Activated T-cell treated with anti-CD3 and anti-CD28 coated beads, Interleukin-2, amount 50 U/mL, for 4 hours (primary cell): ENCODE measurements around the gene HSPBAP1. TPM values are rescaled to one million over a fixed set of nuclear protein-coding genes. Genes with fewer than 3 reads are reported as not detected.

Experiments
- ATAC-seq, 2 donors: fragments of 200-7000 bp; cut with Tn5 transposase; one replicate each; pipeline ENCODE4 v1.10.0; 2021
- DNase-seq: peaks from one replicate; pipeline ENCODE4 v3.0.0-alpha.2; 2020
- H3K27me3 Mint-ChIP-seq: one replicate; pipeline ENCODE4 v1.8.0; 2021; ENCODE audit warnings: low read depth, mixed read lengths
- H3K36me3 Mint-ChIP-seq: one replicate; pipeline ENCODE4 v1.8.0; 2022; ENCODE audit warnings: mixed read lengths; ENCODE audit not compliant: insufficient read depth
- H3K4me1 Mint-ChIP-seq: one replicate; pipeline ENCODE4 v1.8.0; 2021; ENCODE audit warnings: low read depth, mixed read lengths
- H3K4me3 Mint-ChIP-seq: one replicate; pipeline ENCODE4 v1.8.0; 2021; ENCODE audit warnings: mild to moderate bottlenecking, moderate library complexity, mixed read lengths
- H3K9me3 Mint-ChIP-seq: one replicate; pipeline ENCODE4 v1.8.0; 2021; ENCODE audit warnings: mixed read lengths
- total RNA-seq, 3 donors: library from RNA; stranded (reverse); gene quantifications; one replicate each; pipeline ENCODE4 v1.2.1, GENCODE V29; 2021

The HSPBAP1 gene
- total RNA-seq, 3 donors from 2014 or later = 7.6 to 8.8 (median 7.7) TPM

GRCh38 chr3:122795674-122796195, 2.1 kb upstream of the HSPBAP1 start:
- DNase-seq = no peak
- Mint-ChIP-seq H3K4me3 (peak overlapping the region; percentile 79), H3K36me3 (no peaks in the 10 kb centered on the region), H3K27me3 (no peaks in the 10 kb centered on the region), H3K9me3 (no peaks in the 10 kb centered on the region), H3K4me1 (peaks cover 34% of the 10 kb centered on the region)
- ATAC-seq = no peak

GRCh38 chr3:122794779-122795673, 1.4 kb upstream of the HSPBAP1 start, which contains the start of gene SLC49A4:
Gene SLC49A4, plus strand, starts transcription at chr3:122795069. Its CDS starts 124 bp downstream, at chr3:122795193.
- Mint-ChIP-seq H3K27me3 (no peaks in the 10 kb centered on the region), H3K36me3 (no peaks in the 10 kb centered on the region), H3K4me1 (peaks cover 34% of the 10 kb centered on the region), H3K9me3 (no peaks in the 10 kb centered on the region), H3K4me3 (peak within 1 kb of the TSS; percentile 86)
- DNase-seq = peak; percentile 51
- ATAC-seq = peak; percentile 68 to 71

DNA sequence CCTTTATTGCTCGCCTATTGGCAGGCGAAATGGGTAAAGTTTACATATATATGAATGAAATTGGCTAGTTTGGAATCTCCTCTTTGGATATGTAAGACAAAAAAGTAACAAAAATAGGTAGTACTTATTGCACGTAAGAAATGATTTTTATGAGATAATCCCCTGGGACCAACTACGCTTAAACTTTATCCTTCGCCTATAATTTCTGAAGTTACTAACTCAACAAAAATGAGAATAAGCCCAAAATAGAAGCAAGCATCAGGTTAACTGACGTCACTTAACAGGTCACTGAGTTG, 800 bp upstream of the HSPBAP1 start:
- no peaks in the 10 kb centered on the region for H3K9me3 Mint-ChIP-seq
- no peaks in the 10 kb centered on the region for H3K27me3 Mint-ChIP-seq
- ATAC-seq (no peak), DNase-seq (no peak)
- H3K4me1 Mint-ChIP-seq = peaks cover 34% of the 10 kb centered on the region
- H3K4me3 Mint-ChIP-seq = peak overlapping the region; percentile 86
- H3K36me3 Mint-ChIP-seq = no peaks in the 10 kb centered on the region

- H3K36me3 Mint-ChIP-seq = peaks cover 3% of the 10 kb centered on the region
- no peaks in the 10 kb centered on the region for H3K9me3 Mint-ChIP-seq
Observed at GRCh38 chr3:122789585-122790273, 3.9 kb downstream of the HSPBAP1 start.

DNA sequence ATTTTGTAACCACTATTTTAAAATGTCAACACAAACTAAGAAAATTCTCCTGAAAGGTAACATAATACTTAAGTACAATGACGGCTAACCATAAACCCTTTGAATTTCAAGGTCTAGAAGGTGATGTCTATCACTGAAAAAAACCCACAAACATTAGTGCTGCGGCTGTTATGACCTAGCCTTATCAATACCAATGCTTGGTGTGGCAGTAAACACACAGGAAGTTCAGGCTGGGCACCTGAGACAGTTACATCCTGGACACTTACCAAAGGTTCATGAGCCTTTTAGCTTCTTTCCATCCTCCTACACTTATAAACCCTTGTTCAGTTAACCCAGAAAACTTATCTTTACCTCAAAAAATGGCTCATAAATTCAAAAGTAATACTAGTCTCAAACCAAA, 5.8 kb downstream of the HSPBAP1 start:
- Mint-ChIP-seq H3K4me3 (no peak overlapping the region), H3K27me3 (no peaks in the 10 kb centered on the region), H3K4me1 (peaks cover 22% of the 10 kb centered on the region)

More at GRCh38 chr3:122789585-122790273, 3.9 kb downstream of the HSPBAP1 start:
- no peak overlapping the region for H3K4me3 Mint-ChIP-seq
- DNase-seq = no peak
- ATAC-seq = no peak
- H3K27me3 Mint-ChIP-seq = no peaks in the 10 kb centered on the region
- peaks cover 36% of the 10 kb centered on the region for H3K4me1 Mint-ChIP-seq

GRCh38 chr3:122786066-122786465, 7.6 kb downstream of the HSPBAP1 start:
- no peaks in the 10 kb centered on the region for H3K27me3 Mint-ChIP-seq
- H3K4me1 Mint-ChIP-seq = peaks cover 21% of the 10 kb centered on the region
- peaks cover 14% of the 10 kb centered on the region for H3K36me3 Mint-ChIP-seq
- ATAC-seq = peak; percentile 59 to 67
- H3K4me3 Mint-ChIP-seq = no peak overlapping the region
- no peaks in the 10 kb centered on the region for H3K9me3 Mint-ChIP-seq
- no peak for DNase-seq

More for the DNA sequence above, 5.8 kb downstream of the HSPBAP1 start:
- peaks cover 9% of the 10 kb centered on the region for H3K36me3 Mint-ChIP-seq
- DNase-seq (no peak), ATAC-seq (no peak)
- no peaks in the 10 kb centered on the region for H3K9me3 Mint-ChIP-seq

DNA sequence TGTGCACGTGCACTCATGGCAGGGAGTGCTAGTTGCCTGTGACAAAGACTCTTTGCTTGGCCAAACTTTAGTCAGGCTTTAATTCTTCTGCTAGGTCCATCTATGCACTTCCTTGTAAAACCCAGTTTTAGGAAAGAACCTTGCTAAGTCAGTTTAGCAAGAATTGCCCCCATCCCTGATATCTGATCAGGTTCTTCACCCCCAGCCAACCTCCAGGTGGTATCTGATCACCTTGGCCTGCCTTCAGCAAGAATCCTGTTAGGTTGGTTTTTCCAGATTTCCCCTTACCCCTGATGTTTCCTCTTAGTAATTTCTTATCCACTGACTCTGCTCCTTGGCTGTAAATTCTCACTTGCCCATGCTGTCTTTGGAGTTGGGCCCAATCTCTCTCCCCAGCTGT, 8.4 kb downstream of the HSPBAP1 start:
- DNase-seq (no peak), ATAC-seq (no peak)
- Mint-ChIP-seq H3K4me3 (no peak overlapping the region), H3K27me3 (no peaks in the 10 kb centered on the region), H3K4me1 (peaks cover 21% of the 10 kb centered on the region), H3K9me3 (no peaks in the 10 kb centered on the region), H3K36me3 (peaks cover 14% of the 10 kb centered on the region)

- Mint-ChIP-seq H3K36me3 (peaks cover 14% of the 10 kb centered on the region), H3K4me1 (peaks cover 21% of the 10 kb centered on the region), H3K4me3 (no peak overlapping the region), H3K9me3 (no peaks in the 10 kb centered on the region), H3K27me3 (no peaks in the 10 kb centered on the region)
- no peak for DNase-seq
- no peak for ATAC-seq
Observed at GRCh38 chr3:122784436-122784835, 9.2 kb downstream of the HSPBAP1 start.

DNA sequence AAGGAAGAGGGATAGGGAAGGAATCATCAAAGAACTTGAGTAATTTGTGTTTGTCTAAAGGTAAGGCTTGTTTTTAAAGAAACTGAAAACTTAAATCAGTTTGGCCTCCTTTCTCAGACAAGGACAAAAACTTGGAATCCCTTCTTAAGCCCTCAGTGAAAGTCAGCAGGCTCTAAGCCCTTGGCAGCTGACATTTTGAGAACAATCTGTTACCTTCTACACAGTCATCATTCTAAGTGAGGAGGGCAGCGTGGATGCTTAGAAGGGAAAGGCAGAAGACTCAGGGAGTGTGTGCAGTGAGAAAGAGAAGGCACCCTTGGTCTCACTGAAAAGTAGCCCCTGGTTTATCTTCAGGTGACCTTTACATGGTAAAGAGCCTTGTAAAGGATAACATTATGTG, 10.8 kb downstream of the HSPBAP1 start:
- DNase-seq (no peak), ATAC-seq (no peak)
- Mint-ChIP-seq H3K27me3 (no peaks in the 10 kb centered on the region), H3K9me3 (no peaks in the 10 kb centered on the region), H3K4me3 (no peak overlapping the region), H3K36me3 (peaks cover 14% of the 10 kb centered on the region), H3K4me1 (peaks cover 9% of the 10 kb centered on the region)

DNA sequence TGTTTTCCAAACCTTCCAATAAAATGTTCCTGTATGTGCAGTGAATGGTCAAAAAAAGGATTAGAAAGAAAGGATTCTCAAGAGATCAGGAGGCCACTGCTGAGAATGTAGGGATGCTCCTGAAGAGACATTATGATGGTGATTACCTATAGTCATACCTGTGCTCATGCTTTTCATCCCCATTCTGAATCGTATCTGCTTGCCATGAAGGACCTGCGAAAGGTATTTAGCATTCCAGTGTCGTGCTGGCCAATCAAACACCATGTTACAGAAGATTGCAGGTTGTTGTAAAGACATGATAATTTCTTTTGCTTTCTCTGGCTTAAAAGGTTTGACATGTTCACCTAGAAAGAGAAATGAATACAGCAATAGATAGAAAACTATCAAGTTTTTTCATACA, 16.1 kb downstream of the HSPBAP1 start:
- H3K9me3 Mint-ChIP-seq = no peaks in the 10 kb centered on the region
- no peaks in the 10 kb centered on the region for H3K4me1 Mint-ChIP-seq
- no peaks in the 10 kb centered on the region for H3K27me3 Mint-ChIP-seq
- peaks cover 19% of the 10 kb centered on the region for H3K36me3 Mint-ChIP-seq
- no peak overlapping the region for H3K4me3 Mint-ChIP-seq
- DNase-seq = no peak
- ATAC-seq = no peak

DNA sequence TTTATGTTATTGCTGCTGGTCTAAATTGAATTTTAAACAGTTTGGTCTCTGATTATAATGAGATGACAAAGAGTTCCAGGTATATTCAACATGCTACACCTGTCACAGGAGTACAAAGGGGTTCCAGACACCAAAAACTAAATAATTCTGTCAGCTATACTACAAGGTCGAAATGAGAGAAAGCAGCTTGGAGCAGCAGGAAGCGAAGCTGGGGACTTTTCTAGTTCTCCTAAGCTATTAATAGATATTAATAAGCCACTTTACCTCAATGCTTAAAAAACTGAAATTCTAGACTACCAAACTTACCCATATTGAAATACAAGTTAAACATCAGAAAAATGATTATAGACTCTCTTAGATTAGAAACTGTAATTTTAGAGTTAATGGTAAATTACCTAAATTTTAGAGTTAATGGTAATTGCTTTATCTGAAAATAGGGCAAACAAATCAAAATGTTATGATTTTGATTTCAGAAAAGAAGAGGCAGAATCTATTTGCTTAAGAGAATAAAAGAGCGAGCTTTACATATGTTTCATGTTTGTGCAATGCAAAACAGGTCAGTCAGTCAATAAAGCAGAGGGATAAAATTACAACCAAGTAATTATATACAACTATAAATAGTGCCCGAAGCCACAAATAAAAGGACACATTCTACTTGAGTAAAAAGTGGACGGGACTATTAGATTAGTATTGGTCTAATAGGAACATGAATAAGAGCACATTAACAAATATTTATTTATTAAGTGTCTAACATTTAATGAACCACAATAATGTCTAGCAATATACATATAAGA, 16.8 kb downstream of the HSPBAP1 start:
- no peak overlapping the region for H3K4me3 Mint-ChIP-seq
- no peak for ATAC-seq
- H3K36me3 Mint-ChIP-seq = peaks cover 19% of the 10 kb centered on the region
- DNase-seq = no peak
- no peaks in the 10 kb centered on the region for H3K9me3 Mint-ChIP-seq
- H3K27me3 Mint-ChIP-seq = no peaks in the 10 kb centered on the region
- H3K4me1 Mint-ChIP-seq = no peaks in the 10 kb centered on the region

DNA sequence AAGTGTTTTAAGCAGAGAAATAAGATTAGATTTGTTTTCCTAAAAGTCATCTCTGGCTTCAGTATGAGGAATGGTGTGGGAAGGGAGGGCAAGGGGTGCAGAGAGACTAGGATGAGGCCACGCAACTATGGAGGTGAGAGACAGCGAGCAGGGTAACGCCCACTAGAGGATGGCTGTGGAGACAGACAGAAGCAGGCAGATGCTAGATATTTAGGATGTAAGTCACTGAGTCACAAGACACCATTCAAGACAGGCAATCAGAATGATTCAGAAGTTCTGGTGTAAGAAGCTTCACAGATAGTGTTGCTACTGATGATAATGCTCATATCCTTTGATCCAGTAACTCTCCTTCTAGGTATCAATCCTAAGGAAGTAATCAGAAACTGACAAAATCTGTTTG, 19.1 kb downstream of the HSPBAP1 start:
- ATAC-seq (no peak), DNase-seq (no peak)
- H3K4me1 Mint-ChIP-seq = no peaks in the 10 kb centered on the region
- no peaks in the 10 kb centered on the region for H3K27me3 Mint-ChIP-seq
- no peak overlapping the region for H3K4me3 Mint-ChIP-seq
- H3K36me3 Mint-ChIP-seq = peaks cover 18% of the 10 kb centered on the region
- H3K9me3 Mint-ChIP-seq = no peaks in the 10 kb centered on the region

DNA sequence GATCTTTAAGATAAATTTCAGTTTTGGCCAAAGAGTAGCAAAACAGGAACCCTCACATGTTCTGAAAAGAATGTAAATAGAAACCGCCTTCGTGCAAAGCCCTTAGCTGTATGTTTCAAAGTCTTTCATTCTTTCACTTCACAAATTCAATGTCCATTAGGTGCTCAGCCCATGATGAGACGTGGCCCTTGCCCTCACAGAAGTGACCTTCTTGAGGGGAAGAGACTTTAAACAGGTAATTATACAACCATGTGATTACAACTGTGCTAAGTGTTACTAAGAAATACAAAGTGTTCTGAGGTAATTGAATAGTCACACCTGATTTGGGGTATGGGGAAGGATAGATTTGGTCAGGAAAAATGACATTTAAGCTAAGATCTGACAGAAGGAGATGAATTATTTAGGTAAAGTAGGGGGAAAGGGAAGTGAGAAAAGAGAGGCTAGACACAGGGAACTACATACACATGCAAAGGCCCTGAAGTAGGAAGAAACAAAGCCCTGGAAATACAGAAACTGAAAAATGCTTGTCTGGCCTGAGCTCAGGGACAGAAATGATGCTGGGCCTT, 19.6 kb downstream of the HSPBAP1 start:
- Mint-ChIP-seq H3K36me3 (peaks cover 21% of the 10 kb centered on the region), H3K27me3 (no peaks in the 10 kb centered on the region), H3K4me3 (no peak overlapping the region), H3K9me3 (no peaks in the 10 kb centered on the region), H3K4me1 (no peaks in the 10 kb centered on the region)
- ATAC-seq (no peak), DNase-seq (no peak)

- Mint-ChIP-seq H3K4me3 (no peak overlapping the region), H3K9me3 (no peaks in the 10 kb centered on the region), H3K27me3 (no peaks in the 10 kb centered on the region), H3K36me3 (peaks cover 24% of the 10 kb centered on the region), H3K4me1 (no peaks in the 10 kb centered on the region)
- ATAC-seq (no peak), DNase-seq (no peak)
Observed at GRCh38 chr3:122772827-122773226, 20.8 kb downstream of the HSPBAP1 start.
